ENCODE measurements around the gene MRPL9. TPM values are rescaled to one million over a fixed set of nuclear protein-coding genes. Genes with fewer than 3 reads are reported as not detected.
A peak's percentile ranks its signal among the peaks of the same experiment; 100 is the strongest.

The MRPL9 gene
- total and polyA plus RNA-seq, 3 experiments from 2014 or later: 132 to 195 (median 190) TPM

DNA sequence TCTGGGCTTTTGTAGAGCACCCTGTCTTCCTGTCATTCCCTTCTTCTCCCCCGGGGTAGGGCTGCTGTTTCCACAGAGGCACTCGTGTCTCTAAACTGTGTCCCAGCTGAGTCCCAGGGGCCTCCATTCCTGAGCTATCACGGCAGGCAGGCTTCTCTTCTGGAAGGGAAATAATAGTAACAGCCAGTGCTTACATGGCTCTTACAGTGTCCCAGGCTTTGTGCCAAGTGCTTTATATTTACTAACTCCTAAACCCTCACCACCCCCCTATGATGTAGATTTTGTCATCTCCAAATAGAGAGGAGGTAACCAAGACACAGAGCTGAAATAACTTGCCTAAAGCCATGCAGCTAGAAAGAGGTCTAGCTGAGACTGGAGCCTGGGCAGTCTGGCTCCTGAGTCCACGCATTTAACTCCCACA lies 45.3 kb downstream of the MRPL9 start:
- no peak overlapping the region for H3K27ac Mint-ChIP-seq
- H3K4me3 Mint-ChIP-seq: peak overlapping the region in 1 of 7 donors; percentile 33
- ChIA-PET CTCF (interaction anchor here (1.4 kb wide), 1 partner anchor 124 kb away, joined by 3 read pairs; no protein-coding TSS in a partner anchor), POLR2A (no interaction called here)
- H3K9me3 ChIP-seq (ENCODE audit: low read length): no peaks in the 10 kb centered on the region
- peaks cover 0 to 1% (median 0%) of the 10 kb centered on the region in 5 donors for H3K9me3 Mint-ChIP-seq
- H3K36me3 Mint-ChIP-seq: no peaks in the 10 kb centered on the region
- H3K4me1 Mint-ChIP-seq: peaks cover 24 to 36% (median 35%) of the 10 kb centered on the region in 3 donors
- peaks cover 41 to 70% of the 10 kb centered on the region in 2 donors for H3K27me3 Mint-ChIP-seq
- H3K4me1 ChIP-seq (ENCODE audit: insufficient read depth, low read length): peaks cover 28% of the 10 kb centered on the region
- peaks cover 19% of the 10 kb centered on the region for H3K27me3 ChIP-seq (ENCODE audit: insufficient read depth, low read length, poor library complexity, severe bottlenecking)
- DNase-seq: no peak
- no peak overlapping the region for H3K4me3 ChIP-seq (ENCODE audit: low read length)
- no peaks in the 10 kb centered on the region for H3K36me3 ChIP-seq (ENCODE audit: insufficient read depth, low read length)
- H3K27ac ChIP-seq (ENCODE audit: low read depth, low read length): no peak overlapping the region

DNA sequence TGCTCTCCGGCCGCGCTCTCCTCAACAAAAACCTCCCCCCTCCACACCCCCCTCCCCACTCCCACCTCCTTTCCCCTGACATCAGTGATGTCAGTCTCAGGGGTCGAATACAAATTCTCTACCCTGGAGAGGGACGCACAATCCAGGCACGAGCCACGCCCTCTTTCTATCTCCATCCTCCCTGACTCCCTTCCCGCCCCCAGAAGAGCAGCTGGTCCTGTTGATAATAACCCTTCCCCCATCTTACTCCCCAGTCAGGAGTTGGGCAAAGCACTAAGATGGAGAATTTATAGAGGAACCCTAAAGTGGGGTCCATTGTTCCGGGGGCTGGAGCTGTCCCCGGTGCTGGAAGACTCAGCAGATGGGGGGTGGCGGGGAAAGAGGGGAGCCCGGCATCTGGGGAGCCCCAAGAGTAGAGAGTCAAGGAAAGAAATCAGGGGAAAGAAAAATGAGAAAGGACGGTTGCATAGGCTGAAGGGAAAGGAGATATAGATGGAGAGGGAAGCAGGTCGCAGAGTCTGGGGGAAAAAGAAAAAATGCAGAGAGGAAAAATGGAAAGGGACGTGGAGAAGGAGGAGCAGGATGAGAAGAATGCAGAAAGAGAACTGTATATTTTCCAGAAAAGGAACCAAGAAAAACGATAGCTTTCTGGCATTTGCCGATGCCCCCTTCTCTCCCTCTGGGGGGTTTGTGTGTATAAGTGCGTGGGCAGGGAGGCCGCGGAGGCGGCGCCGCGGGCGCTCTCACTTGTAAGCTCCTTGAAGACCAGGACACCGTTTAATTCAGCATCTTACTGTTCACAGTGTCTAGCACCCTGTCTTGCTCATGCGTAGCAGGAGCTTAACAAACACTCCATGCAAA lies 46.3 kb downstream of the MRPL9 start, which contains the start of gene CELF3:
Gene CELF3 (minus strand): TSS at position 33 of the 861 bp plus-strand sequence. CDS start 783 bp downstream, outside the sequence.
- peaks cover 25% of the 10 kb centered on the region for H3K4me1 ChIP-seq (ENCODE audit: insufficient read depth, low read length)
- ChIA-PET POLR2A (no interaction called here), CTCF (interaction anchor here (1.4 kb wide), 1 partner anchor 123 kb away, joined by 3 read pairs; no protein-coding TSS in a partner anchor)
- H3K36me3 ChIP-seq (ENCODE audit: insufficient read depth, low read length): no peaks in the 10 kb centered on the region
- peaks cover 23 to 33% (median 33%) of the 10 kb centered on the region in 3 donors for H3K4me1 Mint-ChIP-seq
- no peaks in the 10 kb centered on the region for H3K9me3 ChIP-seq (ENCODE audit: low read length)
- no peak within 1 kb of the TSS for H3K27ac ChIP-seq (ENCODE audit: low read depth, low read length)
- H3K36me3 Mint-ChIP-seq: no peaks in the 10 kb centered on the region
- H3K4me3 ChIP-seq (ENCODE audit: low read length): no peak within 1 kb of the TSS
- H3K27ac Mint-ChIP-seq: peak within 1 kb of the TSS in 2 of 8 donors; percentile 32 to 68
- H3K4me3 Mint-ChIP-seq: peak within 1 kb of the TSS in 5 of 7 donors; percentile 23 to 79 (median 38)
- peak in 3 of 5 donors; percentile 26 to 56 (median 35) for DNase-seq
- peaks cover 0 to 1% (median 0%) of the 10 kb centered on the region in 5 donors for H3K9me3 Mint-ChIP-seq
- peaks cover 13% of the 10 kb centered on the region for H3K27me3 ChIP-seq (ENCODE audit: insufficient read depth, low read length, poor library complexity, severe bottlenecking)
- H3K27me3 Mint-ChIP-seq: peaks cover 41 to 78% of the 10 kb centered on the region in 2 donors

DNA sequence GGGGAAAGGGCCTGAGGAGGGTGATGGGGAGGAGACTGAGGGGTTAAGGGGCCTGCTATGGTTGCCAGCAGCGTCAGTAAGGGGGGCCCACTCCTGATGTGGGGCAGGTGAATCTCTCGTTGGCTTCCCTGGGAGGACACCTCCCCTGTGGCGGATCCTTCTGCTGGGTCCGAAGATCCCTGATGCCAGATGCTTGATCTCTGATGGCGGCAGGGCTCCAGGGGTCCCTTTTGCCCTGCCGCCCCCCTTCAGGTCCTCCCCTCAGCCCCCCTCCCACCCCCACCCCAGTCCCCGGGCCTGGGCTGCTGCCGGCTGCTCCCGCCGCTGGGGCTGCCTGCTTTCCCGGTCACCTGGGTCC lies 46.9 kb downstream of the MRPL9 start:
- Histone ChIP-seq H3K9me3 (ENCODE audit: low read length) (no peaks in the 10 kb centered on the region), H3K27ac (ENCODE audit: low read depth, low read length) (no peak overlapping the region), H3K4me1 (ENCODE audit: insufficient read depth, low read length) (peaks cover 19% of the 10 kb centered on the region), H3K4me3 (ENCODE audit: low read length) (no peak overlapping the region), H3K36me3 (ENCODE audit: insufficient read depth, low read length) (no peaks in the 10 kb centered on the region), H3K27me3 (ENCODE audit: insufficient read depth, low read length, poor library complexity, severe bottlenecking) (peaks cover 9% of the 10 kb centered on the region)
- peaks cover 0 to 1% (median 0%) of the 10 kb centered on the region in 5 donors for H3K9me3 Mint-ChIP-seq
- ChIA-PET CTCF (no interaction called here), POLR2A (no interaction called here)
- peaks cover 46 to 79% of the 10 kb centered on the region in 2 donors for H3K27me3 Mint-ChIP-seq
- no peak overlapping the region for H3K4me3 Mint-ChIP-seq
- peaks cover 17 to 28% (median 27%) of the 10 kb centered on the region in 3 donors for H3K4me1 Mint-ChIP-seq
- no peaks in the 10 kb centered on the region for H3K36me3 Mint-ChIP-seq
- no peak overlapping the region for H3K27ac Mint-ChIP-seq
- DNase-seq: no peak

DNA sequence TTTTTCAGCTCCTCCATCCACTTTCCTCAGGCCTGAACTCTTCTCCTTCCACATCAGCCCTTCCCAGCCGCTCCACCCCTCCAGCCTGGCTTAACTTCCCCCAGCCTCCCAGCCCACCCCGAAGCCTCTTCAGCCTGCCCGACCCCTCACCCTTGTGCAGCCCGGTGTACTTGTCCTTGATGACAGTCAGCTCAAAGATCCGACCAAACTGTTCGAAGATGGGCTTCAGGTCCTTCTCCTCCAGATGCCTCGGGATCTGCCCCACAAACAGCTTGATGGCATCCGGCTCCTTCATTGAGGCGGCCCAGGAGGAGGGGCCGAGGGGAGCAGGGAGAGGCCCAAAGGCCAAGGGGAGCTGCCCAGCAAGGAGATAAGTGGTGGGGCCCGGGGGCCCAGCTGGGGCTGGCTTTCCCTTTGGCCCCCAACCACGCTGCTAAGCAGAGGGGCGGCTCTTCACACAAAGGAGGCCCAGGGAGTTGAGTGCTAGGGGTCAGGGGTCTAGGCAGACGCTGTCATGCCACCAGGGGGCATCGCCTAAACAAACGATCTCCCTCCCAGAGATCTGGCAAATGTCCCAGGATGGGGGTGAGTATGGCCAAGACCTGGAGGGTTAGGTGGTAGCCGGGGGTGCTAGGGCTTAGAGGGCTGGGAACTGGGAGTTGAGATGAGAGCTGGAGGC lies 47.4 kb downstream of the MRPL9 start:
- H3K4me1 ChIP-seq (ENCODE audit: insufficient read depth, low read length): peaks cover 17% of the 10 kb centered on the region
- DNase-seq: no peak
- H3K9me3 ChIP-seq (ENCODE audit: low read length): no peaks in the 10 kb centered on the region
- H3K36me3 ChIP-seq (ENCODE audit: insufficient read depth, low read length): no peaks in the 10 kb centered on the region
- Mint-ChIP-seq H3K4me3 (peak overlapping the region in 1 of 7 donors; percentile 17), H3K27me3 (peaks cover 46 to 79% of the 10 kb centered on the region in 2 donors), H3K4me1 (peaks cover 14 to 25% (median 24%) of the 10 kb centered on the region in 3 donors), H3K27ac (peak overlapping the region in 1 of 8 donors; percentile 32), H3K9me3 (peaks cover 0 to 1% (median 0%) of the 10 kb centered on the region in 5 donors), H3K36me3 (no peaks in the 10 kb centered on the region)
- no peak overlapping the region for H3K27ac ChIP-seq (ENCODE audit: low read depth, low read length)
- no peak overlapping the region for H3K4me3 ChIP-seq (ENCODE audit: low read length)
- peaks cover 9% of the 10 kb centered on the region for H3K27me3 ChIP-seq (ENCODE audit: insufficient read depth, low read length, poor library complexity, severe bottlenecking)
- ChIA-PET CTCF (interaction anchor here (1.3 kb wide), 1 partner anchor 121 kb away, joined by 4 read pairs; no protein-coding TSS in a partner anchor), POLR2A (interaction anchor here (0.7 kb wide), 1 partner anchor 47 kb away, joined by 3 read pairs; the partner anchor contains the start of gene MRPL9)

DNA sequence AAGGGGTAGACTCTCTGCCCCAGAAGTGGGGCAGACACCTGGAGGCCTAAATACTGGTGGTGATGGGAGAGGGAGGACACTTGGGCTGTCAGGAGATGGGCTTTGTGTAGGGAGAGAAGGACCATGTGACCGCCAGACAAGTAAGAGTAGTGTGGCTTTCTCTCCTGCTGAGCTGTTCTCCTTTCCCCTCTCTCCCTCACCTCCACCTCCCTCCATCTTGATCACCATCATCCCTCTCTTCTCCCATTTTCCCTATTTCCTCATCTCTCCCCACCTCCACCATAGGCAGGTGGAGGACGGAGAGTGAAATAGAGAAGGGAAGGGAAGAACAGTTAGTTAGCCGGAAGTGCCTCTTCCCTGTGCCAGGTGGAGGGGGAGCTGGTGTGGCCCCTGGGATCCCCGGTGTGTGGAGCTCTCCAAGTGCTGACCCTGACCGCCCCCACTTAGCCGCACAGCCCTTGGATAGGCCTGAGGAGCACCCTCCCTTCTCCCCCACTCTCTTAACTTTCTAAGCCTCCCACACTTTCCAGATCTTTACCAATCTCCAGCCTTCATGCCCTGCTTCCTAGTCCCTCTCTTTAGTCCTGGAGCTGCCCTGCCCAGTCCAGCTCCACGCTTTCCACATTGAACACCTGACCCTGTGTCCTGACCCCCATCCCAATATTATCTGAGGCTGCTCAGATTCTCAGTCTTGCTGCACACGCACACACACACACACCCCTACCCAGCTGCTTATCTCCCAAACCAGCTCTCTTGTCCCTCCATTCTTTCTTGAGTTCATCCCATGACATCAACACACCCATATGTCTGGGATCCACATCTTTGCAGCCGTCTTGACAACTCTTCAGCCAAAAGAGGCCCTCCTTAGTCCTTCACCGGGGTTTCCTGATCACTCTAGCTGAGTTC lies 48.2 kb downstream of the MRPL9 start:
- Histone ChIP-seq H3K9me3 (ENCODE audit: low read length) (no peaks in the 10 kb centered on the region), H3K27me3 (ENCODE audit: insufficient read depth, low read length, poor library complexity, severe bottlenecking) (peaks cover 9% of the 10 kb centered on the region), H3K36me3 (ENCODE audit: insufficient read depth, low read length) (no peaks in the 10 kb centered on the region), H3K27ac (ENCODE audit: low read depth, low read length) (no peak overlapping the region), H3K4me1 (ENCODE audit: insufficient read depth, low read length) (peaks cover 9% of the 10 kb centered on the region), H3K4me3 (ENCODE audit: low read length) (no peak overlapping the region)
- Mint-ChIP-seq H3K27ac (peak overlapping the region in 1 of 8 donors; percentile 32), H3K4me3 (peak overlapping the region in 1 of 7 donors; percentile 17), H3K27me3 (peaks cover 44 to 72% of the 10 kb centered on the region in 2 donors), H3K9me3 (peaks cover 0 to 1% (median 0%) of the 10 kb centered on the region in 5 donors), H3K4me1 (peaks cover 6 to 17% (median 16%) of the 10 kb centered on the region in 3 donors), H3K36me3 (no peaks in the 10 kb centered on the region)
- CTCF ChIA-PET: interaction anchor here (1.3 kb wide), 1 partner anchor 122 kb away, joined by 4 read pairs; no protein-coding TSS in a partner anchor
- POLR2A ChIA-PET: no interaction called here
- no peak for DNase-seq

DNA sequence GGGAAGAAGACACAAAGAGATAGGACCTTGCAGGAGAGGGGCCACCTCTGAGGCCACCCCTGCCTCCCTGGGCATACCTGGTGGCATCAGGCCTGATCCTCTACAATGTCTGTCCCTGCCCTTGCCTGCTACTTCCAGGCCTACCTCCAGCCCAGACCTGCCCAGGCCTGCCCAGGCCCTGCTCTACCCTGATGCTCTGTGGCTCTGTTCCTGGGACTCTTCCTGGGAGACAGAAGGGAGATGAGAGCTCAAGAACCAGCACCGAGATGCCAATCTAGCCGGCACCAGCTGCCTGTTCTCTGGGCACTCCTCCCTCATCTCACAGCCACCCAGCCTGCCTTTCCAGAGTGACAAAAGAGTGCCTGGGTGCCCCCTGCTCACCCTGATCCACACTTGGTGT lies 49.4 kb downstream of the MRPL9 start:
- CTCF ChIA-PET: no interaction called here
- Histone ChIP-seq H3K9me3 (ENCODE audit: low read length) (no peaks in the 10 kb centered on the region), H3K4me3 (ENCODE audit: low read length) (no peak overlapping the region), H3K4me1 (ENCODE audit: insufficient read depth, low read length) (peaks cover 9% of the 10 kb centered on the region), H3K27ac (ENCODE audit: low read depth, low read length) (no peak overlapping the region), H3K27me3 (ENCODE audit: insufficient read depth, low read length, poor library complexity, severe bottlenecking) (peaks cover 9% of the 10 kb centered on the region), H3K36me3 (ENCODE audit: insufficient read depth, low read length) (no peaks in the 10 kb centered on the region)
- peak overlapping the region in 1 of 8 donors; percentile 7 for H3K27ac Mint-ChIP-seq
- peaks cover 5 to 16% (median 14%) of the 10 kb centered on the region in 3 donors for H3K4me1 Mint-ChIP-seq
- no peak for DNase-seq
- no peak overlapping the region for H3K4me3 Mint-ChIP-seq
- POLR2A ChIA-PET: no interaction called here
- H3K9me3 Mint-ChIP-seq: peaks cover 0 to 1% (median 0%) of the 10 kb centered on the region in 5 donors
- no peaks in the 10 kb centered on the region for H3K36me3 Mint-ChIP-seq
- peaks cover 44 to 63% of the 10 kb centered on the region in 2 donors for H3K27me3 Mint-ChIP-seq

DNA sequence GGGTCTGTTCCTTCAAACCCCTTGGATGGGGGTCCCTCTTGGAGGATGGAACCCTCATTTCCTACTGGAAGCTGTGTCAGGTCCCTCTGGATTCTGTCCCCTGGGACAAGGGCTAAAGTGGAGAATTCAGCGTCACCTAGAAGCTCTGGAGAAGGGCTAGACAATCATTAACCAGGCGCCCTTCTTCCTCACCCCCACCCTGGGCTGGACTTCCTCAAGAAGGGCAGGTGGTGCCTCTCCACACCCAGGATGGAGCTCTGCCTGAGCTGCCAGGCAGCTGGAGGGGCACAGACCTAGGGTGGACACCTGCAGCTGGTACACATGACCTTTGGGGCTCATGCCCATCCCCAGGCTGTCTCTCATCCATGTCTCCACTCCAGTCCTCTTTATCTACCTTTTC lies 50.3 kb downstream of the MRPL9 start:
- H3K9me3 Mint-ChIP-seq: no peaks in the 10 kb centered on the region
- no peak overlapping the region for H3K27ac ChIP-seq (ENCODE audit: low read depth, low read length)
- peaks cover 5 to 15% (median 14%) of the 10 kb centered on the region in 3 donors for H3K4me1 Mint-ChIP-seq
- no peaks in the 10 kb centered on the region for H3K9me3 ChIP-seq (ENCODE audit: low read length)
- ChIA-PET CTCF (no interaction called here), POLR2A (no interaction called here)
- H3K4me3 Mint-ChIP-seq: no peak overlapping the region
- peaks cover 9% of the 10 kb centered on the region for H3K27me3 ChIP-seq (ENCODE audit: insufficient read depth, low read length, poor library complexity, severe bottlenecking)
- no peaks in the 10 kb centered on the region for H3K36me3 ChIP-seq (ENCODE audit: insufficient read depth, low read length)
- peaks cover 40 to 55% of the 10 kb centered on the region in 2 donors for H3K27me3 Mint-ChIP-seq
- no peak for DNase-seq
- H3K27ac Mint-ChIP-seq: no peak overlapping the region
- H3K4me3 ChIP-seq (ENCODE audit: low read length): no peak overlapping the region
- H3K4me1 ChIP-seq (ENCODE audit: insufficient read depth, low read length): peaks cover 9% of the 10 kb centered on the region
- H3K36me3 Mint-ChIP-seq: no peaks in the 10 kb centered on the region
